HepG2 (cell line): ENCODE measurements around the gene OTUD7B. TPM values are rescaled to one million over a fixed set of nuclear protein-coding genes. Genes with fewer than 3 reads are reported as not detected.

Experiments used
- ARNT ChIP-seq: fragments of 450-650 bp; IDR thresholded peaks from 2 replicates; pipeline ENCODE4 v1.6.1; 2017
- CEBPG ChIP-seq: IDR thresholded peaks from 2 replicates; pipeline ENCODE4 v1.6.1; 2016
- ELF1 ChIP-seq: sonication (generic); formaldehyde crosslinking; IDR thresholded peaks from 2 replicates; pipeline ENCODE4 v1.4.0; 2020; ENCODE audit warnings: missing genetic modification reagents
- FLYWCH1 ChIP-seq: sonication (generic); formaldehyde crosslinking; IDR thresholded peaks from 2 replicates; pipeline ENCODE4 v1.8.1; 2023; ENCODE audit warnings: mild to moderate bottlenecking, missing genetic modification reagents
- FOSL2 ChIP-seq: sonication (generic); formaldehyde crosslinking; IDR thresholded peaks from 2 replicates; pipeline ENCODE4 v1.4.0; 2020; ENCODE audit warnings: missing genetic modification reagents
- FOXC1 ChIP-seq: sonication (generic); formaldehyde crosslinking; IDR thresholded peaks from 2 replicates; pipeline ENCODE4 v1.8.0; 2022; ENCODE audit warnings: mild to moderate bottlenecking, missing genetic modification reagents, borderline replicate concordance
- KAT7 ChIP-seq: IDR thresholded peaks from 2 replicates; pipeline ENCODE4 v1.6.1; 2018; ENCODE audit warnings: borderline replicate concordance, missing compliant biosample characterization
- NAIF1 ChIP-seq: sonication (generic); formaldehyde crosslinking; IDR thresholded peaks from 2 replicates; pipeline ENCODE4 v1.5.0; 2020; ENCODE audit warnings: mild to moderate bottlenecking, missing genetic modification reagents, borderline replicate concordance
- PAF1 ChIP-seq: IDR thresholded peaks from 2 replicates; pipeline ENCODE4 v1.6.1; 2016; ENCODE audit warnings: missing genetic modification reagents, missing compliant biosample characterization
- POLR2A ChIP-seq, 2 experiments: IDR thresholded peaks; 2 replicates each; pipeline ENCODE4 v1.6.1; 2011; ENCODE audit warnings: low read depth in 2 of 2, low read length in 2 of 2, mild to moderate bottlenecking in 1 of 2, moderate library complexity in 1 of 2; ENCODE audit not compliant: insufficient read depth in 1 of 2
- PRPF4 ChIP-seq: fragments of 200-400 bp; formaldehyde crosslinking; IDR thresholded peaks from 2 replicates; pipeline ENCODE4 v1.6.1; 2016; ENCODE audit warnings: low read length, low read depth; ENCODE audit not compliant: poor library complexity, severe bottlenecking
- RAD21 ChIP-seq: fragments of 450-650 bp; formaldehyde crosslinking; IDR thresholded peaks from 2 replicates; pipeline ENCODE4 v1.5.0; 2020; ENCODE audit warnings: mild to moderate bottlenecking
- REPIN1 ChIP-seq: sonication (generic); formaldehyde crosslinking; IDR thresholded peaks from 2 replicates; pipeline ENCODE4 v1.8.0; 2022; ENCODE audit warnings: missing genetic modification reagents, low read depth, mild to moderate bottlenecking, borderline replicate concordance
- RNF219 ChIP-seq: sonication (generic); formaldehyde crosslinking; IDR thresholded peaks from 2 replicates; pipeline ENCODE4 v1.5.0; 2020; ENCODE audit warnings: mild to moderate bottlenecking, missing genetic modification reagents
- SAP130 ChIP-seq: IDR thresholded peaks from 2 replicates; pipeline ENCODE4 v1.6.1; 2016; ENCODE audit warnings: low read depth
- SP140L ChIP-seq: sonication (generic); formaldehyde crosslinking; IDR thresholded peaks from 2 replicates; pipeline ENCODE4 v1.4.0; 2020; ENCODE audit warnings: missing genetic modification reagents, borderline replicate concordance
- XBP1 ChIP-seq: sonication (generic); formaldehyde crosslinking; IDR thresholded peaks from 2 replicates; pipeline ENCODE4 v1.5.0; 2020; ENCODE audit warnings: missing genetic modification reagents
- ZHX1 ChIP-seq: sonication (generic); formaldehyde crosslinking; IDR thresholded peaks from 2 replicates; pipeline ENCODE4 v1.8.1; 2022; ENCODE audit warnings: low read depth, mild to moderate bottlenecking, missing genetic modification reagents
- ZNF230 ChIP-seq: sonication (generic); formaldehyde crosslinking; IDR thresholded peaks from 2 replicates; pipeline ENCODE4 v1.4.0; 2020; ENCODE audit warnings: mild to moderate bottlenecking, missing genetic modification reagents
- ZNF503 ChIP-seq: sonication (generic); formaldehyde crosslinking; IDR thresholded peaks from 2 replicates; pipeline ENCODE4 v1.4.0; 2020; ENCODE audit warnings: missing genetic modification reagents
- ZNF678 ChIP-seq: sonication (generic); formaldehyde crosslinking; IDR thresholded peaks from 2 replicates; pipeline ENCODE4 v1.4.0; 2020; ENCODE audit warnings: mild to moderate bottlenecking, missing genetic modification reagents
- ZNF746 ChIP-seq: sonication (generic); formaldehyde crosslinking; IDR thresholded peaks from 2 replicates; pipeline ENCODE4 v1.8.0; 2022; ENCODE audit warnings: mild to moderate bottlenecking, missing genetic modification reagents
- ZSCAN12 ChIP-seq: sonication (generic); formaldehyde crosslinking; IDR thresholded peaks from 2 replicates; pipeline ENCODE4 v1.9.0; 2021; ENCODE audit warnings: mild to moderate bottlenecking, missing genetic modification reagents
- polyA plus RNA-seq, 8 experiments: library from polyadenylated mRNA; depleted of rRNA in 3 of 8; stranded (reverse) in 7 of 8; unstranded in 1 of 8; fragments of >200 nt; fragmentation: Illumina TruSeq in 4 of 8; extraction: Trizol in 4 of 8; gene quantifications; 2 replicates each; pipeline versions ENCODE4 v1.2.1 to v1.2.3, GENCODE V29; 2011 to 2016; ENCODE audit warnings: low read depth in 4 of 8, missing spikeins in 1 of 8, mixed read lengths in 1 of 8; ENCODE audit not compliant: insufficient read depth in 1 of 8
- total RNA-seq, 5 experiments: library from RNA; depleted of rRNA; stranded (reverse); fragments of >200 nt; fragmentation: Illumina TruSeq; extraction: Trizol; gene quantifications; 2 replicates each; pipeline ENCODE4 v1.2.3, GENCODE V29; 2016; ENCODE audit warnings: low read depth in 1 of 5
- TF ChIP-seq, protein P1 (sequence below): sonication (generic); formaldehyde crosslinking; IDR thresholded peaks from 2 replicates; pipeline ENCODE4 v1.8.1; 2023; ENCODE audit warnings: missing genetic modification reagents, inconsistent platforms, borderline replicate concordance

OTUD7B gene
- total and polyA plus RNA-seq, 2 of the 13 experiments (the other 11 are each of a cell fraction or from before 2014, with no cell fraction given) = 5.1 to 11.2 TPM

- TF ChIP-seq RNF219 (CRISPR knock-in tag) (no peak), ZSCAN12 (CRISPR knock-in tag) (no peak), FLYWCH1 (CRISPR knock-in tag) (no peak), POLR2A (IDR thresholded peaks at IDR 0.05; ENCODE audit: insufficient read depth in 1 of 2, low read depth in 2 of 2, low read length in 2 of 2) (peak; percentile 94 to 95), CEBPG (CRISPR knock-in tag) (no peak; the same call in 1 of the 2 replicates), PRPF4 (no peak), FOXC1 (CRISPR knock-in tag) (peak; percentile 78), SP140L (CRISPR knock-in tag) (no peak), RAD21 (CRISPR knock-in tag) (0 out of 2 replicates have a peak, but pooled peaks have one; percentile 14), NAIF1 (CRISPR knock-in tag) (no peak), ZNF503 (CRISPR knock-in tag) (peak; percentile 12; the same call in 1 of the 2 replicates), REPIN1 (peak; percentile 69), XBP1 (no peak), ZNF746 (CRISPR knock-in tag) (0 out of 2 replicates have a peak, but pooled peaks have one; percentile 55), ARNT (no peak), SAP130 (peak; percentile 90), ELF1 (CRISPR knock-in tag) (peak; percentile 97), PAF1 (no peak), KAT7 (peak; percentile 85), ZNF230 (CRISPR knock-in tag) (no peak), ZNF678 (CRISPR knock-in tag) (no peak), ZHX1 (CRISPR knock-in tag) (peak; percentile 67; the same call in 1 of the 2 replicates), FOSL2 (peak; percentile 63)
- TF ChIP-seq, protein P1, sequence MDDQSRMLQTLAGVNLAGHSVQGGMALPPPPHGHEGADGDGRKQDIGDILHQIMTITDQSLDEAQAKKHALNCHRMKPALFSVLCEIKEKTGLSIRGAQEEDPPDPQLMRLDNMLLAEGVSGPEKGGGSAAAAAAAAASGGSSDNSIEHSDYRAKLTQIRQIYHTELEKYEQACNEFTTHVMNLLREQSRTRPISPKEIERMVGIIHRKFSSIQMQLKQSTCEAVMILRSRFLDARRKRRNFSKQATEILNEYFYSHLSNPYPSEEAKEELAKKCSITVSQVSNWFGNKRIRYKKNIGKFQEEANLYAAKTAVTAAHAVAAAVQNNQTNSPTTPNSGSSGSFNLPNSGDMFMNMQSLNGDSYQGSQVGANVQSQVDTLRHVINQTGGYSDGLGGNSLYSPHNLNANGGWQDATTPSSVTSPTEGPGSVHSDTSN (CRISPR knock-in tag) = peak; percentile 56; the same call in 1 of the 2 replicates
Measured at GRCh38 chr1:149927563-149928400, 82.7 kb downstream of the OTUD7B start, which contains the start of gene SF3B4 (continued).
